ENCODE results near the gene PCAT7.

PCAT7 gene

GRCh38 chr9:94606646-94607422 lies 52.0 kb downstream of the PCAT7 start:
- H3K27ac ChIP-seq, result no peak overlapping the region
- no peak for TF ChIP-seq CTCF (IDR thresholded peaks at IDR 0.05)
- TF ChIP-seq ZFX (IDR thresholded peaks at IDR 0.05; ENCODE audit: borderline replicate concordance), result no peak

DNA sequence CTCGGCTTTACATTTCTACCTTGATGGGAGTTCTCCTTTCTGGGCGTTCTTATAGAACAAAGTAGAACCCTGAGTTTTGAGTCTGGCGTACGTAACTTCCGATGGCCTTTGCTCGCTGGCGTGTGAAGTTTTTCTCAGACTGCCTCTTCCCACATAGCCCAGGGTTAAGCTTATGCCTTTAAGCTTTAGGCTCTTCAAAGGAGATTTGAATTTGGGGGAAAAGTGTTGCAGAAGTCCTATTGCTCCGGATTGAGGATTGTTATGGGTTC lies 52.5 kb downstream of the PCAT7 start:
- TF ChIP-seq ZFX (IDR thresholded peaks at IDR 0.05; ENCODE audit: borderline replicate concordance) (no peak), CTCF (IDR thresholded peaks at IDR 0.05) (no peak)
- H3K27ac ChIP-seq, result no peak overlapping the region; the same call in 1 of the 2 replicates

DNA sequence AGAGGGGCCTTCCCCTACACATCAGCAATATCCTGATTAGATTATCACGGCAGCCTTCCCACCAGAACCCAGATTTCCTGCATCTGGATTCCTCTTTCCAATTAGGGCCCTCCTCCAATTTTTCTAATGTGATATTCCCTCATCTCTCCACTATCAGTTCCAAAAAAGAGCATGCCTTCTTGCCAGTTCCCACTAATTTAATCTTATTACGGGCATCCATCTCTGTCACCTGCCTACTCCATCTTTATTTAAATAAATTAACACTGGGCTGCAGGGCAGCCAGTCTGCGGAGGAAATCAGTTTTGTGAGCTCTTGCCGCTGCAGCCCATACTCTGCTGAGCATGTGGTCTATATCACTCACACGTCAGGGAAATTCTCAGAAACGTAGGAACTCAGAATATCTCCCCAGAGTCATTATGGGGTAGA lies 55.3 kb downstream of the PCAT7 start:
- no peak overlapping the region for H3K27ac ChIP-seq
- TF ChIP-seq ZFX (IDR thresholded peaks at IDR 0.05; ENCODE audit: borderline replicate concordance) (no peak), CTCF (IDR thresholded peaks at IDR 0.05) (no peak)

DNA sequence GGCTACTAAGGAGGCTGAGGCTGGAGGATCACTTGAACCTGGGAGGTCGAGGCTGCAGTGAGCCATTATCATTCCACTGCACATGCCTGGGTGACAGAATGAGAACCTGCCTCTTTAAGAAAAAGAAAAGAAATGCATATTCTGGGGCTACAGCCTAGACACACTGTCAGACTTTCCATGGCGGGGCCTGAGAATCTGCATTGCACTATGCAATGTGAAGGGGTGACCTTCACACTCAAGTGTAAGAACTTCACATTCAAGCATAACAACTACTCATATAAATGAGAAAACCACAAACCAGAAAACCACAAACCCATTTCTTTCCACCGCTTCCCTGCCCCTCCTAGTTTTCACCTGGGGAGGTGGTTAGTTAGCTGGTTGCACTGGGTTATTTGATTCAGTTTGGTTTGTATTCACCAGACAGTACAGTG lies 56.8 kb downstream of the PCAT7 start:
- TF ChIP-seq ZFX (IDR thresholded peaks at IDR 0.05; ENCODE audit: borderline replicate concordance) (no peak), CTCF (IDR thresholded peaks at IDR 0.05) (no peak)
- no peak overlapping the region for H3K27ac ChIP-seq

DNA sequence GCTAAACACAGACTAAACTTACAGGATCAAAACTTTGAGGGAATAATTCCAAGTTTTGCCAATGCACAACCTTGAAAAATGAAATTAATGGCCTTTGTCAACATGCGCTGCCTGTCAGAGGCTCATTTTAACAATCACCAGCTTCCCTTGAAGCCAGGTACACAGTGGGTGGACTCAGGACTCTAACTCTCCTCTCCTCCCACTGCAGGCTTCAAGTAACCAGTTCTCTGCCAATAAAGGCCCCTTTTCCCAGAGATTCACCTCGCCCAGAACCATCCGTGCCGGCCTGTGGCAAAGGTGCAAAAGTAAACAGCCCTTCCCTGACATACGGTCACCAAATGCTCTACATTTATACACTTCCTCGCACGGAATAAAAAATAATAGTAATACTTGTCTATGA lies 57.2 kb downstream of the PCAT7 start:
- TF ChIP-seq ZFX (IDR thresholded peaks at IDR 0.05; ENCODE audit: borderline replicate concordance), result no peak
- no peak for TF ChIP-seq CTCF (IDR thresholded peaks at IDR 0.05)
- no peak overlapping the region for H3K27ac ChIP-seq

DNA sequence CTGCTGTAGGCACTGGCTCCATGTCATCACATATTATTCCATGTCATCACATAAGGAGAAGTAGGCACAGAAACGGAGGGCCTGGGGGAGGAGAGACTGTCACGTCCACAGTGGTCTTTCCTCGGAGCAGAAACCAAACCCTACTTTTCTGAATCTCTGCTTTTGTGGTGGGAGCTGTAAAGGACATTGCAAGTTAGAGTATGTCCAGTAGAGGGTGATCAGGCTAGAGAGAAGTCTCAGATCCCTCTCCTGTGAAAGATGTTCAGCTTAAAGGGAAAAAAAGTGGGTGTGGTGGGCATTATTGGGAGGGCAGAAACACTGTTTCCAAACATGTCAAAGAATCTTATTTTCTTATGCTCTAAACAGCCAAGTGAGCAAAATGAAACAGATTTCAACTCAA lies 58.1 kb downstream of the PCAT7 start:
- TF ChIP-seq ZFX (IDR thresholded peaks at IDR 0.05; ENCODE audit: borderline replicate concordance) (no peak), CTCF (IDR thresholded peaks at IDR 0.05) (no peak)
- H3K27ac ChIP-seq, result no peak overlapping the region

DNA sequence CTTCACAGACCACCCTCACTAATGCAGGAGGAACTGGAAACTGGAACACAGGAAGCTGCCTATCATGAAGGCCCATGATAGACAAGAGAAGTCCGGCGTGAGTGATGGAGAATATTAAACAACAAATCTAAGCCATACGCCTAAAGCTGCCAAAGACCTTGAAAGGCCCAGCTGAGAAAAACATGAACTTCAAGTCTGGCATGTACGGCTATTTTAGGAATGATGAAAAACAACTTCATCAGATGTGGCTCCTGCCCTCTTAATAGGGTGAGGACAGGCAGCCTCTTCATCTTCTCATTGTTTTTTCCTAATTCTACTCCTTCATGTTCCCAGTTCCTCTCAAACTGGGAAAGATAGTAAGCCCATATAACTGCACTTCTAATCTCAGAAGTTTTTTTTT lies 64.1 kb downstream of the PCAT7 start:
- TF ChIP-seq ZFX (IDR thresholded peaks at IDR 0.05; ENCODE audit: borderline replicate concordance) (no peak), CTCF (IDR thresholded peaks at IDR 0.05) (no peak)
- no peak overlapping the region for H3K27ac ChIP-seq

Measured in 22Rv1 (cell line).